Tibial nerve (tissue), 4 donors: ENCODE results near the gene ARHGAP15. TPM values are rescaled to one million over a fixed set of nuclear protein-coding genes. Genes with fewer than 3 reads are reported as not detected.
A peak's percentile ranks its signal among the peaks of the same experiment; 100 is the strongest.

Experiments used
- DNase-seq, 2 donors: peaks; one replicate each; pipeline ENCODE4 v3.0.0-alpha.2; 2019; ENCODE audit warnings: low spot score in 2 of 2
- H3K27ac ChIP-seq, 4 donors: fragments of 200-600 bp; sonication (generic) in 3 of 4; one replicate each; pipeline ENCODE4 v1.5.1; 2017 to 2019; ENCODE audit warnings: mild to moderate bottlenecking in 1 of 4
- H3K27me3 ChIP-seq, 2 donors: fragments of 200-600 bp; sonication (generic) in 1 of 2; one replicate each; pipeline versions ENCODE4 v1.5.1 to v1.6.0; 2017 to 2019
- H3K36me3 ChIP-seq, 3 donors: fragments of 200-600 bp; sonication (generic); one replicate each; pipeline ENCODE4 v1.5.1; 2018 to 2019
- H3K4me1 ChIP-seq, 4 donors: fragments of 200-600 bp; sonication (generic) in 3 of 4; one replicate each; pipeline ENCODE4 v1.5.1; 2017 to 2019
- H3K4me3 ChIP-seq, 4 donors: fragments of 200-600 bp; sonication (generic) in 3 of 4; one replicate each; pipeline ENCODE4 v1.5.1; 2017 to 2019; ENCODE audit warnings: mild to moderate bottlenecking in 1 of 4, moderate library complexity in 1 of 4
- H3K9me3 ChIP-seq, 4 donors: fragments of 200-600 bp; sonication (generic) in 3 of 4; one replicate each; pipeline ENCODE4 v1.5.1; 2017 to 2019
- CTCF ChIP-seq, 5 experiments: fragments of 200-600 bp in 3 of 5; fragments of 450-650 bp in 2 of 5; sonication (generic) in 3 of 5; IDR thresholded peaks; one replicate each; pipeline ENCODE4 v1.5.1; 2016 to 2019; ENCODE audit warnings: antibody characterized with exemption in 5 of 5, mild to moderate bottlenecking in 3 of 5, moderate library complexity in 2 of 5
- EP300 ChIP-seq, 2 donors: sonication (generic); formaldehyde crosslinking; IDR thresholded peaks; one replicate each; pipeline ENCODE4 v1.6.1; 2017; ENCODE audit warnings: antibody characterized with exemption in 2 of 2, mild to moderate bottlenecking in 1 of 2
- POLR2A ChIP-seq, 2 donors: fragments of 450-650 bp; IDR thresholded peaks; one replicate each; pipeline ENCODE4 v1.6.1; 2017; ENCODE audit warnings: antibody characterized with exemption in 2 of 2, mild to moderate bottlenecking in 2 of 2, moderate library complexity in 2 of 2
- WGBS, 2 donors: methylation state at CpG; one replicate each; pipeline ENCODE4 v1.1.5; 2018; 5-methylcytosine and 5-hydroxymethylcytosine counted together
- total RNA-seq, 4 donors: library from RNA; depleted of rRNA; stranded (reverse); fragments of >200 nt; gene quantifications; one replicate each; pipeline ENCODE4 v1.1.0, GENCODE V29; 2016

ARHGAP15 gene
- total RNA-seq, 4 donors from 2014 or later: 22.6 to 47.4 (median 35.9) TPM

GRCh38 chr2:143708682-143709081 lies 579.5 kb downstream of the ARHGAP15 start:
- Histone ChIP-seq H3K9me3 (no peaks in the 10 kb centered on the region), H3K36me3 (peaks cover 0 to 19% (median 0%) of the 10 kb centered on the region in 3 donors), H3K27ac (peak overlapping the region in 2 of 4 donors; percentile 23 to 36), H3K4me3 (no peak overlapping the region), H3K27me3 (no peaks in the 10 kb centered on the region), H3K4me1 (peaks cover 0 to 33% (median 3%) of the 10 kb centered on the region in 4 donors)
- TF ChIP-seq CTCF (IDR thresholded peaks at IDR 0.05) (no peak), POLR2A (IDR thresholded peaks at IDR 0.05) (no peak), EP300 (IDR thresholded peaks at IDR 0.05) (no peak)
- DNase-seq: no peak

DNA sequence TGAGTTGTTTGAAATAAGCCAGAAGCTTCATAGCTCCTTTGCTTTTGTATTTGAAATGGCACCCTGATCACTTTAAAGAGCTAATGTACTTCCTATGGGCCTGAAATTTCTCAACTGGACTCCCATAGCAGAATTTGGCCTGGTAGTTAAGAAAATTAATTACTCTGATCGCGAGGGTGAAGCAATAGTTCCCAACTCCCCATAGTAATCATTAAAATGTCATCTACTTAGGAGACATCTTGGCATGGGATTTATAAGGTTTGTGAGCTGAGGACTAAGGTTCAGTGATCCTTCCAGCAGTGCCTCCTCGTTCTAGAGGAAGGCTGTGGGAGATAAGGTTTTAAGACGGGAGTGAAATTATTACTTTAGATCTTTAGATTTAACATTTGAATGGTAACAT lies 581.0 kb downstream of the ARHGAP15 start:
- H3K36me3 ChIP-seq: peaks cover 0 to 19% (median 0%) of the 10 kb centered on the region in 3 donors
- no peak overlapping the region for H3K27ac ChIP-seq
- peaks cover 0 to 33% (median 3%) of the 10 kb centered on the region in 4 donors for H3K4me1 ChIP-seq
- H3K27me3 ChIP-seq: no peaks in the 10 kb centered on the region
- WGBS, 2 donors: 92 to 94% methylated on average over 4 of the region's 4 CpGs
- no peak for DNase-seq
- TF ChIP-seq EP300 (IDR thresholded peaks at IDR 0.05): no peak
- H3K4me3 ChIP-seq: no peak overlapping the region
- no peaks in the 10 kb centered on the region for H3K9me3 ChIP-seq

DNA sequence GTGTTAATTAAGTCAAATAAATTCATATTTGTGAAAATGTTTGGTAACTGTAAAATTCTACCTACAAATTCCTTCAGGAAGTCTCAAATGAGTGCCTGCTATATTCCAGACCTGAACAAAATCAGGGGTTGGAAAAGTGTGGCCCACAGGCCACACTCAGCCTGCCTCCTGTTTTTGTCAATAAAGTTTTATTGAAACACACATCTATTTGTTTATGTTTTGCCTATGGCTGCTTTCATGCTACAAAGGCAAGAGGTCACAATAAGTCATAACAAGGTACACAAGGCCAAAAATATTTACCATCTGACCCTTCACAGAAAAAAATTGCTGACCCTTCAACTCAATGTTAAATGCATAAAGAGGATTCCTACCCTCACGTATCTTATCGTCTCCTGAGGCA lies 581.7 kb downstream of the ARHGAP15 start:
- H3K27ac ChIP-seq: no peak overlapping the region
- DNase-seq: no peak
- peaks cover 0 to 27% (median 3%) of the 10 kb centered on the region in 4 donors for H3K4me1 ChIP-seq
- no peak for TF ChIP-seq CTCF (IDR thresholded peaks at IDR 0.05)
- H3K4me3 ChIP-seq: no peak overlapping the region
- no peaks in the 10 kb centered on the region for H3K9me3 ChIP-seq
- no peaks in the 10 kb centered on the region for H3K27me3 ChIP-seq
- H3K36me3 ChIP-seq: peaks cover 0 to 19% (median 0%) of the 10 kb centered on the region in 3 donors
- 92 to 96% methylated on average over 2 of the region's 2 CpGs for WGBS, 2 donors

- Histone ChIP-seq H3K36me3 (peaks cover 0 to 14% (median 0%) of the 10 kb centered on the region in 3 donors), H3K9me3 (no peaks in the 10 kb centered on the region), H3K27ac (peak overlapping the region in 2 of 4 donors; percentile 2 to 59), H3K27me3 (no peaks in the 10 kb centered on the region), H3K4me1 (peaks cover 0 to 20% (median 10%) of the 10 kb centered on the region in 4 donors), H3K4me3 (no peak overlapping the region)
- no peak for DNase-seq
- TF ChIP-seq CTCF (IDR thresholded peaks at IDR 0.05): no peak
- TF ChIP-seq POLR2A (IDR thresholded peaks at IDR 0.05): no peak
- TF ChIP-seq EP300 (IDR thresholded peaks at IDR 0.05): no peak
- 16 to 28% methylated on average over 1 of the region's 1 CpG for WGBS, 2 donors
Measured at GRCh38 chr2:143716522-143716921, 587.3 kb downstream of the ARHGAP15 start.

GRCh38 chr2:143717053-143717452 lies 587.8 kb downstream of the ARHGAP15 start:
- TF ChIP-seq CTCF (IDR thresholded peaks at IDR 0.05) (no peak), EP300 (IDR thresholded peaks at IDR 0.05) (no peak), POLR2A (IDR thresholded peaks at IDR 0.05) (no peak)
- Histone ChIP-seq H3K4me3 (peak overlapping the region in 3 of 4 donors; percentile 2 to 25 (median 16)), H3K9me3 (no peaks in the 10 kb centered on the region), H3K27ac (peak overlapping the region in 3 of 4 donors; percentile 22 to 59 (median 50)), H3K27me3 (no peaks in the 10 kb centered on the region), H3K36me3 (peaks cover 0 to 9% (median 0%) of the 10 kb centered on the region in 3 donors), H3K4me1 (peaks cover 0 to 20% (median 10%) of the 10 kb centered on the region in 4 donors)
- WGBS, 2 donors: 26 to 32% methylated on average over 6 of the region's 6 CpGs
- no peak for DNase-seq
